ENCODE data around the gene CFAP74.

CFAP74 gene

DNA sequence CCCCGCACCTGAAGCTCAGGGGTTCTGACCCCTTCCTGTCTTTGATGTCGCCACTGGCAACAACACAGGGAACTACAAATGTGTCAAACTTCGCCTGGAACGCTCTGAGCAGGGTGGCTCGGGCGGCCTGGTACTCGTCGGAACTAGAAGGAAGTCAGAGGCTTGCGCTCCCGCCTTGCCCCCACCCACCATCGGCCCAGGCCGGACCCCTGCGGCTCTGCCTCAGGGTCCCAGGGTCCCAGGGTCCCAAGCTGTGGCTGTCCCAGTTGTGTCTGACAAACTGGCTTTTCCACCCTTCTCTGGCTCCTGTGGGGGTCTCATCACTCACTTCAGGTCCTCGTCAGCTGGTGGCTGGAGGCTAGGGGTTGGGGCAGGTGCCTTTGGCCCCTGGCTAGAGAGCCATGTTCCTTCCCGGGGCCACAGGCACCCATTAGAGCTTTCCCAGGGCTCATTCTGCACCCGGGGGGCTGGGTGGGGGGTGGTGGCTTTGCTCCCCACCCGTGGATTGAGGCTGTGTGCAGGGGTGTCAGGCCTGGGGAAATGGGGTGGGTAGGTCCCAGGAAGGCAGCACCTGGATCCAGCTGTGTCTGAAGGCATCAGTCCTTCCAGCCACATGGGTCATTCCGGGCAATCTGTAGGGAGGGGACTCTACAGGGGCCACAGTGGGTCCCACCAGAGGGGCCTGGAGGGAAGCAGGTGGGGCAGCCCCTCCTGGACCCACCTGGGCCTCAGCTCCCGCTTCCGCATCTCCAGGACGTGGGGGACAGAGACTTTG lies 76.5 kb downstream of the CFAP74 start:
- no peak for DNase-seq

DNA sequence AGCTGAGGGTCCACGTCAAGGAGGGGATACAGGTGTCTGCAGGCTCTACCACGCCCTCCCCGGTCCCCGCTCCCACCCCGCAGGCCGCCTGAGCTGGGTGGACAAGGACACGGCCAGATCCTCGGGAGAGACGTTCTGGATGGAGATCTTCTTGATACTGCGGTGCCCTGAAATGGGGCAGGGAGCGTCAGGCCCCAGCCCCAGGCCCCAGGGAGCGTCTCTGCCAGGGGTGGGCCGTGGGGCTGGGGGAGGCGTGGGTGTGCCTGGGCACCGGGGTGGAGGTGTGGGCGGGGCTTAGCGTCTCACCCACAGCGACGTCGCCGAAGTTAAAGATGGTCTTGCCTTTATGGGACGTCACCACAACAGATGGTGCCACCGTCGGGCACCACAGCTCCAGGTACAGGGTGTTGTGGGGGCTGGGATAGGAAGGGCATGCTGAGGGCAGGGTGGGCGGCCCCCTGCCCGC lies 77.2 kb downstream of the CFAP74 start:
- DNase-seq = no peak

DNA sequence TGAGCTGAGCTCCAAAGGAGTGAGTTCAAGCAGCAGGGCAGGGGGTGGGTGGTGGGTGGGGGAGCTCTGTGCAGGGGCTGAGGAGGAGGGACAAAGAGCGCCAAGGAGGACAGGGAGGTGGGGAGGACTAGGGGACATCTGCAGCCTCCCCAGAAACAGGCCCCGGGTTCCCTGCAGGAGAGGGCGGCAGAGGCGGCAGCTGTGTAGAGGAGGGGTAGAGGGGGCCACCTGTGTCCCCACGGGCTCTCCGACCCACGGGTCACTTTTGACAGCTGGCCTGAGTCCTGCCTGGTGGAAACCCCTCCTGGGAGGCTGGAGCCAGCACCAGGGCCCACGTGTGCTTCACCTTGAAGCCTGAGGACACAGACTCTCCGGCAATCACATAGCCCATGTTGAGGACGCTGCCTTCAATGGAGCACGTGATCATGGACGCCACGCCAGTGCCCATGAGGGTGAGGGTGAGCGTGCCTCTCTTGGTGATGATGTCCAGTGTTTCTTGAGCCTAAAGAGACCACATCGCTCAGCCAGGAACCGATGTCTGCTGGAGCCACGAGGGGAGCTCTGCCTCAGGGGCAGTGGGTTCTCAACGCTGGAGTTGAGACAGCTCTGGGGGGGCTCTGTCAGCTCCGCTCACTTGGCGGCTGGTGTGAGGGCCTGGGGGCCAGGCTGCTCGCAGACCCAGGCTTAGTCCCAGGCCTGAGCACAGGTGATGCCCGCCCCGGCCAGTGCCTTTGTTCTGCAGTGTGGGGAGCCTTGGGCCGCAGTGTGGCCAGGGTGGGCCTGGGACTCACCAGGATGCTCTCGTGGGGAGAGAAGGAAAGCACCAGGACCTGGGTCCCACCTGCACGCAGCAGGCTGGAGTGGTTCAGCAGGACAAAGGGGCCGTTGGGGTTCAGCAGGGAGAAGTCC lies 77.9 kb downstream of the CFAP74 start:
- no peak for DNase-seq

DNA sequence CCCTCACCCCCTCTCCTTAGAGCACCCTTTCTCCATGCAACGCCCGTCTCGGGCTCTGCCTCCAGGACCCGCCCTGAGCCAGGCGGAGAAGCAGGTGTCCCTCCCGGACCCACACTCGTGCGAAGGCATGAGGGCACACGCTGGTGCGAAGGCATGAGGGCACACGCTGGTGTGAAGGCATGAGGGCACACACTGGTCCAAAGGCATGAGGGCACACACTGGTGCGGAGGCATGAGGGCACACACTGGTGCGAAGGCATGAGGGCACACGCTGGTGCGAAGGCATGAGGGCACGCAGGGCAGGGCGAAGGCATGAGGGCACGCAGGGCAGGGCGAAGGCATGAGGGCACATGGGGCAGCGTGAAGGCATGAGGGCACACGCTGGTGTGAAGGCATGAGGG lies 78.7 kb downstream of the CFAP74 start:
- no peak for DNase-seq

DNA sequence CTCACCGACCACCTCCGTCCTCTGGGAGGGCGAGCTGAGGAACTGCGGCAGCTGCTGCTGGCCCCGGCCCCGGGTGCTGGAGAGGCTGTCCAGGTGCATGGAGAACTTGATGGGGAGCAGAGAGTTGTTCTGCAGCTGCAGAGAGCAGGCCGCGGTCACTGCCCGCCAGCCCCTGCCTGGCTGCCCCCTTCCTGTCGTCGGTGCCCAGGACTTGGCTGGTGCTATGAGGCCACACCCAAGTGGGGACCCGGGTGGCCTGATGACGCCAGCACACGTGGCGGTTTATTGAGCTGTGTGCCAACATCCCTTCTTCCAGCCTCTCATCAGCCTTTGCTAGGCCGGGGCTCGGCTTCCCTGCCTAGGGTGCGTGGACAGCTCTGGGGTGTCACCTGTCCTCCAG lies 79.2 kb downstream of the CFAP74 start:
- DNase-seq = no peak

DNA sequence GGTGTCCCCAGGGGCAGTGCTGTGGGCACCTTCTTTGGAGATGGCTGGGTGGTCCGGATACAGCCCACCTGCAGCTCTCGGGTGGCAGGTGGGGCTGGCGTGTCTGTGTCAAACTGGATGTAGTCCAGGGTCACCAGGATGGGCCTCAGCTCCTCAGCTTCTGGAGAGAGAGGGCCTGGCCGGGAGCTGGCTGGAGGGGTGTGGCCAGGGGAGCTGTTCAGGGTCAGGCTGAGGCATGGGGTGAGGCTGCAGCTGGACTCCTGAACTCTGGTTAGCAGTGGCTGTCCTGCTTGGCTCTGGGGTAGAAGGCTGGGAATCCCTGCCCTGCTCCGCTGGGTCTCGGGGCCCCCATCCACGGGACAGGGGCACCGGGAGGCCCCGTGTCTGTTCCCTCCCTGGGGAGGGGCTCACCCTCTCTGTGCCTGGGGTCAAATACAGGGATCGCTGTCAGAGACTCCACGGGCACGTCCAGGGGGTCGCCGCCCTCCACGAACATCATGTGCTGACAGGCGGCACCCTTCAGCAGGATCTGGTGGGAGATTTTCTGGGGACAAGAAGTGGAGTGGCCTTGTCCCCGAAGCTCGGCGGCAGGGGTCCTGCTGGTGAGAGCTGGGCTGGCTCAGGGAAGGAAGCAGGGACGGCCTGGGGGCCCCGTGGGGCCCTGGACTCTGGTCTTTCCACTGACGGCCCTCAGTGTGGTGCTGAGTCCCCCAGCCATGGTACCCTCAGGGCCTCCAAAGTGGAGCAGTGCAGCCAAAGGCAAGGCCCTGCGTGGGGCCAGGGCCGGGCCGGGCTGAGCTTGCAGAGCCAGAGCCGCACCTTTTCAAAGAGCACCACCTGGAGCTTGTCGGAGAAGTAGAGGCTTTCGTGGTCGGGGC lies 80.4 kb downstream of the CFAP74 start:
- no peak for DNase-seq

DNA sequence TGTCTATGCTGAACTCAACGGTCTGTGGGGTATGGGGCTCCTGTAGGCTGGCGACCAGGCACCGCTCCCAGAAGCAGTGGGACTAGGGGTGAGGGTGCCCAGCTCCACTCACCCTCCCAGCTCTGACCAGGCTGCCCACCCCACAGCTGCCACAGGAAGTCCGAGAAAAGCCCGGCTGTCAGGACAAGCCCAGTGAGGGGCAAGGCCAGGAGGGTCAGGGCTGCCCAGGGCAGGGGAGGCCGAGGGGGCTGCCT lies 81.0 kb downstream of the CFAP74 start:
- DNase-seq = no peak

DNA sequence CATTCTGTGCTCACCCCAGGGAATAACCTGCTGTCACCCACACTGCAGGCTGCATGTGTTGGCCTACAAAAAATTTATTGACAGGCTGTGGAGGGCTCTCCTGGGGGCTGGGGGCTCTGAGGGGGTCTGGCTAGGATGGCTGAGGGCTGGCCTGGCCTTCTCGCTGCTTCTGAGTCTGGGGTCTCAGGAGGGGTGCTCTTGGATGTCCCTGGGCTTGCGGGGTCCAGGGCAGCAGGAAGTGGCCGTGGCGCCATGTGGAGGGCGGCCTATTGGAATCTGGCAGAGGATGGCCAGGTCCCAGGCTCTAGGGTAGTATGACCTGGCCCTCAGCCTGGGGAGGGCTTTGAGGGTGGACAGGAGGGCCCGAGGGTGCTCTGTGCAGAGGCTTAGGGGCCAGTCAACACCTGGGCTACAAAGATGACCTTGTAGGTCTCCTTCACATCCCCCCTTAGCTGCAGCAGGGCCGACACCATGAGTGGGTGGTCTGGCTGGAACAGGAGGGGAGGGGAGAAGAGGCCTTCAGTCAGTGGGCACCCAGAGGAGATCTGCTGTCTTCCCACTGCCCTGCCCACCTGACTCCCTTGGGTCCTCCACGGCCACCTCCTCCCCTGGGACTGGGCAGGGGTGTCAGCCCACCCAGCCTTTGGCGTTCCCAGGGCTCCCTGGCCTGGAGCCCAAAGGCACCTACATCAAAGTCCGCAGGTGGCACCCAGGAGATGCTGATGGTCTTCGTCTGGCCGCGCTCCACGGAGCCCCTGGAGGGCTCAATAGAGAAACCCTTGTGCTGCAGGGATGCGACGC lies 81.5 kb downstream of the CFAP74 start:
- DNase-seq = no peak

DNA sequence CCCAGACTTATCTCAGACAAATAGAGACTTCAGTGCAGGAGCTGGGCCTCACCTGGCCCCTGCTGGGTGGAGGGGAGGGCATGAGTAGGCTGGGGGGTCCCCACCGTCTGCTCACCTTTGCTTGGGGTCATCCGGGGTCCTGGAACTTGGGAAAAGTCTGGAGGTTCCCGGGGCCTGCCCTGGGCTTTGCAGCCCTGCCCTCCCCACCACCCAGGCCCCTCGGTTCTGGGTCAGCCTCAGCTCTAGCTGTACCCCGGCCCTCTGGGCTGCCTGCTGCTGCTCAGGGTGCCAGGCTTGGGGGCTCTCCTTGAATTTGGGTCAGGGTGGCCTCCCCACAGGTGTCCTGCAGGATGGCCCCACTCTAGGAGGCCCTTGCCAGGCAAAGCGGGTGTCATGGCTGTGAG lies 82.1 kb downstream of the CFAP74 start:
- DNase-seq = no peak

DNA sequence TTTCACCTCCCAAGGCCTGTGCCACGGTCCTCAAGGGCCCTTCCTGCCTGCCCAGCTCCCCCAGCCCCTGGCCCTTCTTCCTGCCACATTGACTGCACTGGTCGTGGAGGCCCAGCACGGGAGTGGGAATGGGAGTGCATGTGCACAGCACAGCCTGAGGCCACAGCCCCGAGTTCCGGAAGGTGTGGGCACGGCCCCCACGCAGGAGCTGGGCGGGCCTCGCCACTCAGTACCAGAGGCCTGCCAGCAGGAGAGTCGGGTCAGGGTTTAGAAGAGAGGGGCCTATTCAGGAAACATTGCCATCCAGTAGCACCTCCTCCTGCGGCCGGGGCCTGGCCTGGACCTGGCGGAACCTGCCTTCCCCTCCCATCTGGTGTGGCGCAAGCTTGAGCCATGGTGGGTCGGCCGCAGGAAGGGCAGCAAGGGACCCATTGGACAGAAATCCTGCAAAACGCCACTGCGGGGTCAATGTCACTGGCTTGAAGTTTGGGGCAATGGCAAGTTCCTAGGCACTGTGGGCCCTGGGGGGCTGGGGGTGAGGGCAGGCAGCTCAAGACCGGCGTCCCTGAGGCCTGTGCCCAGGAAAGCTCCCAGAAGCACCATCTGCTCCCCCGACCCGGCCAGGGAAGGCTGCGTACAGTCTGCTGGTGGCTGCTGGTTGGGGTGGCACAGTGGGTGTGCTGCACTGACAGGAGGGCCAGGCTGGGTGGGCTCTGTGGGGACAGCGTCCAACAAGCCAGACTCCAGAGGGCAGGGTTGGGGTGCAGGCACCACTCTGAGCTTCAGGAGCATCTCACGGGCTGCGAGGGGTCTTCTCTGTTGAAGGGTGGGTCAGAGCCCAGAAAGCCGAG lies 82.8 kb downstream of the CFAP74 start:
- DNase-seq = no peak

DNA sequence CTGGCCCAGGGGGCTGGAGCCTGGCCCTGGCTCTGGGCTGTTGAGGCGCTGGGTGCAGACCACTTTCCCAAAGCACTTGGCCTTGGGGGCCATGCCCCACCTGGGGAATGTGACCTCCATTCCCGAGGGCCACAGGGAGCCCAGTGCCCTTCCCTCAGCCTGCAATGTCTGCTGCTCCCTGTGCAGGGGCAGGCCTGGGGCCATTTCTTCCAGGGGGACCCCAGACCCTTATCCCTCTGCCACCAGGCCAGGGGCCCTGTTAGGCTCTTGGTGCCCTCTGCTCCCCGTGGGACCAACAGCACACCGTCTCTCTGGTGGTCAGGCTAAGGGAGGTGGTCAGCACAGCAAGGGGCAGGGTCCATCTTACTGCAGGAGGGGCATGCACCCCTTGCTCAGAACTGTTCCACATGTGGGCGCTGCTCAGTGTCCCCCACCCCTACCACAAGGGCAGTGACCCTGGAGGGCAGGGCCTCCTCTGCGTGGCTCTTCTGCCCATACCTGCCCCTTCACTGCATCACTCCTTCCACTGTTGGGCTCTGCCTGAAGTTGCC lies 83.5 kb downstream of the CFAP74 start:
- no peak for DNase-seq

DNA sequence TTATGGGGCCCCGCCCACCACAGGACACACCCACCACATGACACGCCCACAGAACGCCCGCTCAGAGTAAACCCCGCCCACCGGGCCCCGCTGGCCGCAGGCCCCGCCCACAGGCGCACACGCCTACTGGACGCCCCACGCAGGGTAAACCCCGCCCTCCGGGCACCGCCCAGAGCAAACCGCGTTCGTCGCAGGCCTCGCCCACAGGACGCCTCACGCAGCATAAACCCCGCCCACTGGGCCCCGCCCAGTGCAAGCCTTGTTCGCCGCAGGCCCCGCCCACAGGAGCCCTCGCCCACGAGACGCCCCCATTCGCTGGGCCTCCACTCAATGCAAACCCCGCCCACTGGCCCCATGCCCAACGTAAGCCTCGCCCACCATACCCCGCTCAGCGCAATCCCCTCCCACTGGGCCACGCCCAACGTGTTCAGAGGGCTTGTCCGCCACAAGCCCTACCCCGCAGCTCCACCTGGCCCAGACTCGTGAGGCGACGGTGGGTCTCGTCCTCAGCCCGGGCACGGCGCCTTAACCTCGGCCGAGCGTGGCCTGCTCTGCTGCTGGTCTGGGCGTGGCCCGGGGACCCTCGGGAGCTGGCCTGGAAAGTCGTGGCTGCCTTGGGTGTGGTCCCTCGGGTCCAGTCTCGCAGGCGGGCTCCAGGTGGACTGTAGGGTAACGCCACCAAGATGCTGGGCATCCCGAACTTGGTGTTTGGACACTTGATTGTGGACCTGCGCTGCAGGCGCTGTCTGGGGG lies 84.1 kb downstream of the CFAP74 start:
- peak; percentile 98 for DNase-seq

DNA sequence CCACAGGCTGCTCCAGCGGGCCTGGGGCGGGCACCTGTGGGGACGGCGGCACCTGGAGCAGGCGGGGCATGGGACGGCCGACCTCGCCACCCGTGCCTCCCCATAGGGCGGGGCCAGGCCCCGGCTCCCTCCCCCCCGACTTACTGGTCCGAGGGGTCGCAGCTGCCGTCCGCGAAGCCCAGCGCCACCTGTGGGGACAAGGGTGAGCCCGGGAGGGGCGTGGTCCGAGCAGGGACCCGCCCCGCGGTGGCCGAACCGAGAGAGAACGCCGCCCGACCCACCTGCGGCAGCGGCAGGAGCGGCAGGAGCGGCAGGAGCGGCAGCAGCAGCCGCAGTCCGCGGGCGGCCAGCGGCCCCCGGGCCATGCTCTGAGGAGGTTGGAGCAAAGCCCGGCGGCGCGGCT lies 84.7 kb downstream of the CFAP74 start, which contains the start of gene TMEM52:
TSS of gene TMEM52 (minus strand) at position 379 of the 403 bp plus-strand sequence. CDS start at position 365, 14 bp downstream.
- no peak for DNase-seq

DNA sequence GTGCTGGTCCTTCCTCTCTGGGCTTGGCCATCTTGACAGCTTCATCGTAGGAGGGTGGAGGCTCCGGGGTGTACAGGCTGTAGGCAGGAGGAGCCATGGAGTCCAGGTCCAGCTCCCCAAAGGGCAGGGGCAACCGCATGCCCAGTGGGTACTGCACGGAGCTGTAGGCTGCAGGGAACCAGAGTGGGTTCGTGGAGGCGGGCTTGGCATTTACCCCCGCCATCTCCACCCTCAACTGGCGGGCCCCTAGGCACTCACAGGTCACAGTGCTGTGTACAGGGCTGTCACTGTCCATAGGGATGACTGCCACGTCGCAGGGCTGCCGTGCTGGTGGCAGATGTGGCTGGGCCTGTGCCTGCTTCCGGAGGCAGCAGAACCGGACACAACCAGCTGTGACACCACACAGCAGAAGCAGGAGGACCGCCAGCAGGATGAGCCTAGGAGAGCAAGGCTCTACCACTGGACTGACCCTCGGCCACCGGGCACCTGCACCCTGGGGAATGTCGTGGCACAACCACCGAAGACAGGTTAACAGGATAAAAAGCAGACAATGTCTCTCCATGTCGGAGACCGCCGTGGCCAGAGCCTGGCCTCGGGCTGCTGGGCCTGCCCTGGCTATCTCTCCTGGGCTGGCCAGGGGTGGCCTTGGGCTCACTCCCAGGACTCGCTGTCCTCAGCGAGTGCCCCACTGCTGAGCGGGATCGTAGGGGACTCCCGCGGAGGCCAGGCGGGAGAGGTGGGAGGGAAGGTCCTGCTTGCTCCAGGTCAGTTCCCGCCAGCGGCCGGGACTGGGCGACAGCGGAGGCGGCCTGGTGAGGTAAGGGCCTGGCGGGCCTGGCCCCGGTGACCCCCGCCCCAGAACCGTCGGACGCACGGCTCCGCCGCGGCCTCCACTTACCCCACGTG lies 85.3 kb downstream of the CFAP74 start:
- DNase-seq = no peak

DNA sequence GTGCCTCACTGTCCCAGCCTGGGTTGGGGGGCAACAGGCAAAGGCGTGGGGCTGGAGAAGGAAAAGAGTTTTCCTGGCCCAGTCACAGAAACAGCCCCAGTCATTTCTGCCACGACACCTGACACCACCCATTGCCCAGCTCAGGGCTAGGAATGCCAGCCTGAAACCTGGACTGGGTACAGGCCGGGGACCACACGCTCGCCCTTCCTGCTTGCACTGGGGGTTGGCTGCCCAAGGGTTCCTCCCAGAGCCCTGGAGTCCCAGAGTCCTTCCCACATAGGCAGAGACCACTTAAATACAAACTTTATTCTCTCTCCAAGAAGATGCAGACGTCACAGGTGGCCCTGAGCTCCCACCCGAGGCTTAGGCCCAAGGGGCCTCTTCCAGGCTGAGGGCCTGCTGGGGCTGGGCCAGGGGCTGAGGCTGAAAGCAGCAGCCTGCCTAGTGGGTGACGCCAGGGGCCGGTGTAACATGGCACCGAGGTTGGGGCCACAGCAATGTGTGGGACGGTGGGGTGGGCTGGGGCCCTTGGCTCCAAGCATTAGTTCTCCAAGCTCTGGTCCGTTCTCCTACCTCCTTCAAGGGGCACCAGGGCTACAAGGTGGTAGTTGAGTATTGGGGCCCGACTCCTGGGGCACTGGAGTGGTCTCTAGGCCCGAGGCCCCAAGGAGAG lies 86.1 kb downstream of the CFAP74 start:
- no peak for DNase-seq

DNA sequence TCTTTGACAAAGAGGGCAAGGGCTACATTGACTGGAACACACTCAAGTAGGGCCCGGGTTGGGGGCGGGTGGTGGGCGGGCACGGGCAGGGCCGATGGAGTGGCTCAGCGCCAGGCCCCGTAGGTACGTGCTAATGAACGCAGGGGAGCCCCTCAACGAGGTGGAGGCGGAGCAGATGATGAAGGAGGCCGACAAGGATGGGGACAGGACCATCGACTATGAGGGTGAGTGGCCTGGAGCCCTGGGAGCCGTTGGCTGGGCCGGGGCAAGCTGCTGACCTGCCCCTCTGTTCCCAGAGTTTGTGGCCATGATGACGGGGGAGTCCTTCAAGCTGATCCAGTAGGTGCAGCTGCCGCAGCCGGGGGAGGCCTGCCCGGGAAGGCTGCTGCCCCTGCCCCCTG lies 86.7 kb downstream of the CFAP74 start:
- DNase-seq = no peak

DNA sequence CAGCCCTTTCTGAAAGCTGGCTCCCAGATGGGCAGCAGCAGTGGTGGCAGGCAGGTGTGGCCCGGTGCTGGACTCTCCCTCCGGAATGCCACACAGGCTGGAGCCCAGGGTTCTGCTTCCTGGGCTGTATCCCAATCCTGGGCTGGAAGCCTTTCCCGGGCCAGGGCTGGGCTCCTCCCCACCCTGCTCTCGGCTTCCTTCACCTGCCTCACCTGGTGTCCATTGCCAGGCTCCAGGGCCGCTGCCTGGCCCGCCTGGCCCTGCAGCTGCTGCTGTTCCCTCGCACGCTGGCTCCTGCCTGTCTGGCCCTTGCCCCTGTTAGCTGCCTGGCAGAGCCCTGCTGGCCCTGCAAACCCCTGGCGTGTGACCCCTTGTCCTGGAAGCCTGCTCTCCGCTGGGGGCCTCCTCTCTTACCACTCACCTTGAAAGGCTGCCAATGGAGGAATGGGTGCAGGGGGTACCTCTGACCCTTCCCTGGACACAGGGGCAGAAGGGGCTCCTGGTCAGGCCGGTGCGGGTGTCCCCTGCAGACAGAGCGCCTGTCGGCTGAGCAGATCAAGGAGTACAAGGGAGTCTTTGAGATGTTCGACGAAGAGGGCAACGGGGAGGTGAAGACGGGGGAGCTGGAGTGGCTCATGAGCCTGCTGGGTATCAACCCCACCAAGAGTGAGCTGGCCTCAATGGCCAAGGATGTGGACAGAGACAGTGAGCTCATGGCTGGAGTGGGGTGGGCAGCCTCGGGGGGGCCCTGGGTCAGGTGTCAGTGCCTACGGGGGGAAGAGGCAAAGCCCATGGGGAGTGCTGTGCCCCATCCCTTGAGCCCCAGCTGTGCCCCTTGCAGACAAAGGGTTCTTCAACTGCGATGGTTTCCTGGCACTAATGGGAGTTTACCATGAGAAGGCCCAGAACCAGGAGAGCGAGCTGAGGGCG lies 87.4 kb downstream of the CFAP74 start:
- DNase-seq = no peak

Measured in stimulated activated CD4-positive, alpha-beta T cell treated with anti-CD3 and anti-CD28 coated beads, Interleukin-4, amount 100 ng/mL, for 1 hour (primary cell).